GM21515 (cell line): ENCODE results near the gene KDELR3.

Source experiments
- ATAC-seq: cut with Tn5 transposase; IDR thresholded peaks from one replicate; pipeline ENCODE4 v1.9.1; 2021; ENCODE audit not compliant: unreplicated experiment

Gene KDELR3

GRCh38 chr22:38467904-38468442 is at the start of gene KDELR3:
TSS of gene KDELR3 (plus strand) at chr22:38468096. CDS start at chr22:38468234, 138 bp downstream.
- no peak for ATAC-seq

GRCh38 chr22:38418589-38418988 is 49.3 kb upstream of the KDELR3 start:
- ATAC-seq: no peak

GRCh38 chr22:38419121-38419857 is 48.6 kb upstream of the KDELR3 start:
- ATAC-seq: no peak

GRCh38 chr22:38419858-38420160 is 48.1 kb upstream of the KDELR3 start:
- no peak for ATAC-seq

- ATAC-seq: no peak
Observed at GRCh38 chr22:38420734-38421133, 47.2 kb upstream of the KDELR3 start.

GRCh38 chr22:38422611-38423511 is 45.0 kb upstream of the KDELR3 start:
- ATAC-seq: no peak

- ATAC-seq: no peak
Observed at GRCh38 chr22:38423512-38424503, 44.1 kb upstream of the KDELR3 start.

- ATAC-seq: no peak
Observed at GRCh38 chr22:38424525-38425080, 43.3 kb upstream of the KDELR3 start.

GRCh38 chr22:38426628-38427027 is 41.3 kb upstream of the KDELR3 start:
- no peak for ATAC-seq

- no peak for ATAC-seq
Observed at GRCh38 chr22:38427465-38427864, 40.4 kb upstream of the KDELR3 start.

GRCh38 chr22:38427940-38428339 is 40.0 kb upstream of the KDELR3 start:
- ATAC-seq: no peak

- ATAC-seq: no peak
Observed at GRCh38 chr22:38428714-38429113, 39.2 kb upstream of the KDELR3 start.

GRCh38 chr22:38429499-38430068 is 38.3 kb upstream of the KDELR3 start:
- no peak for ATAC-seq

- ATAC-seq: no peak
Observed at GRCh38 chr22:38431266-38432010, 36.5 kb upstream of the KDELR3 start.

- ATAC-seq: no peak
Observed at GRCh38 chr22:38432264-38432663, 35.6 kb upstream of the KDELR3 start.

GRCh38 chr22:38433871-38434270 is 34.0 kb upstream of the KDELR3 start:
- no peak for ATAC-seq

GRCh38 chr22:38435010-38435409 is 32.9 kb upstream of the KDELR3 start:
- no peak for ATAC-seq

GRCh38 chr22:38435965-38436364 is 31.9 kb upstream of the KDELR3 start:
- no peak for ATAC-seq

- ATAC-seq: no peak
Observed at GRCh38 chr22:38436629-38437395, 31.1 kb upstream of the KDELR3 start.
